ENCODE measurements around the gene TEX50.
"Not testable (repeated sequence)": the region's sequence is repeated elsewhere in the genome, so short reads cannot be mapped to it uniquely, and the experiment has no call there.

TEX50 gene

GRCh38 chr1:173635116-173635515 lies at the start of gene TEX50:
Gene TEX50, plus strand, starts transcription at chr1:173635338. Its CDS starts 184 bp downstream, at chr1:173635522.
- no peak for DNase-seq

GRCh38 chr1:173590557-173590956 lies 44.6 kb upstream of the TEX50 start:
- no peak for DNase-seq

- not testable (repeated sequence) for DNase-seq
Measured at GRCh38 chr1:173591138-173591537, 44.0 kb upstream of the TEX50 start.

GRCh38 chr1:173596097-173596825 lies 38.9 kb upstream of the TEX50 start:
- no peak for DNase-seq

GRCh38 chr1:173601588-173601987 lies 33.5 kb upstream of the TEX50 start:
- no peak for DNase-seq

GRCh38 chr1:173603056-173603591 lies 32.0 kb upstream of the TEX50 start, which contains the start of gene SLC9C2:
Gene SLC9C2, minus strand, starts transcription at chr1:173603072. Its CDS starts 1,296 bp downstream, at chr1:173601776.
- DNase-seq, result no peak

- no peak for DNase-seq
Measured at GRCh38 chr1:173608503-173609216, 26.5 kb upstream of the TEX50 start.

- not testable (repeated sequence) for DNase-seq
Measured at GRCh38 chr1:173613086-173613485, 22.1 kb upstream of the TEX50 start.

GRCh38 chr1:173616859-173617258 lies 18.3 kb upstream of the TEX50 start:
- no peak for DNase-seq

- DNase-seq, result no peak
Measured at GRCh38 chr1:173627269-173627668, 7.9 kb upstream of the TEX50 start.

GRCh38 chr1:173628888-173629287 lies 6.2 kb upstream of the TEX50 start:
- no peak for DNase-seq

GRCh38 chr1:173637236-173638042 lies 2.3 kb downstream of the TEX50 start:
- not testable (repeated sequence) for DNase-seq

- DNase-seq, result no peak
Measured at GRCh38 chr1:173638043-173639021, 3.2 kb downstream of the TEX50 start.

- DNase-seq, result no peak
Measured at GRCh38 chr1:173639102-173639501, 4.0 kb downstream of the TEX50 start.

- DNase-seq, result not testable (repeated sequence)
Measured at GRCh38 chr1:173642450-173643139, 7.5 kb downstream of the TEX50 start.

- no peak for DNase-seq
Measured at GRCh38 chr1:173646656-173647055, 11.5 kb downstream of the TEX50 start.

GRCh38 chr1:173648880-173649605 lies 13.9 kb downstream of the TEX50 start:
- no peak for DNase-seq

GRCh38 chr1:173660306-173660705 lies 25.2 kb downstream of the TEX50 start:
- no peak for DNase-seq

- DNase-seq, result no peak
Measured at GRCh38 chr1:173661271-173661670, 26.1 kb downstream of the TEX50 start.

- no peak for DNase-seq
Measured at GRCh38 chr1:173661763-173662162, 26.6 kb downstream of the TEX50 start.

All from activated gamma-delta T cell treated with Interleukin-2 at 50 U/mL for 16 hours (primary cell).